NCI-H2081 (cell line): ENCODE measurements around the gene SYT15.
"Not testable (repeated sequence)": the region's sequence is repeated elsewhere in the genome, so short reads cannot be mapped to it uniquely, and the experiment has no call there.

Experiments used
- DNase-seq, 2 experiments: peaks; one replicate each; lab custom pipeline; 2025; lab: John Stamatoyannopoulos, UW

SYT15 gene

DNA sequence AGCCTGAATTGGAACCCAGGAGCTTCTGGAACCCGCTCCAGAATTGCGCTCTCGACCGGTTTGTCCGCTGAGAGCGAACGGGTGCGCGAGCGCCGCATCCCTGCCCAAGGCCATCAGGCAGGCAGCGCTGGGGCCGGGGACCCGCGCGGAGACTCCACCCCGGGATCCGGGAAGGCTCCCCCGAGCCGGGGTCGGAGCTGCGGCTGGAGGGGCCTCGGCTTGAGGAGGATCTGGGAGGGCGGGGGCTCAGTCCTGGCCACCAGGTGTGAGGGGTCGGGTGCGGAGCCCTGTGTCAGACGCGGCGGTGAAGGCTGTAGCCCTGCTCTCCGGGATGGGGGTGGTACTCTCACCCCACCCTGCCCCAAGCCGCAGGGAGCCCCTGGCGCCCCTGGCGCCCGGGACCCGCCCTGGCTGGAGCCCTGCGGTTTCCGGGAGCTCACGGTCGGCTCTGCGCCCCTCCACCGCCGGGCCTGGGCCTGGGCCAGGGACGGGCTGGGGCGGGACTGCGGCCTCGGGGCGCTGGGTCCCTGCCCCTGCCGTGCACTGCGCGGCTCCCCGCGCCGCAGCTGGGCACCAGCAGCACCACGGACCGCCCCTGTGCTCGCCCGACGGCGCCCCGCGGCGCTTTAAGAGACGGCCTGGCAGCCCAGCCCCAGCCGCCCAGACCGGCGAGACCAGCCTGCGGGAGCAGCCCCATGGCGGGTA, at the start of gene SYT15:
SYT15 (plus strand) TSS at position 655 of the 705 bp plus-strand sequence; CDS start at position 696, 41 bp downstream.
- not testable (repeated sequence) for DNase-seq

DNA sequence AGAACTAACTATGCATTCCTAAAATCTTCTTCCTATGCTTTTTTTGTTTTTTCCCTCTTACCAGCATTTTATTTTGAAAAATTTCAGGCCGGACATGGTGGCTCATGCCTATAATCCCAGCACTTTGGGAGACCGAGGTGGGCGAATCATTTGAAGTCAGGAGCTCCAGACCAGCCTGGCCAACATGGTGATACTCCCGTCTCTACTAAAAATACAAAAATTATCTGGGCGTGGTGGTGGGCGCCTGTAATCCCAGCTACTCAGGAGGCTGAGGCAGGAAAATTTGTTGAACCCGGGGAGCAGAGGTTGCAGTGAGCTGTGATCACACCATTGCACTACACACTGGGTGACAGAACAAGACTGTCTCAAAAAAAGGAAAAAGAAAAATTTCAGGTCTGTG, 49.2 kb upstream of the SYT15 start:
- not testable (repeated sequence) for DNase-seq

DNA sequence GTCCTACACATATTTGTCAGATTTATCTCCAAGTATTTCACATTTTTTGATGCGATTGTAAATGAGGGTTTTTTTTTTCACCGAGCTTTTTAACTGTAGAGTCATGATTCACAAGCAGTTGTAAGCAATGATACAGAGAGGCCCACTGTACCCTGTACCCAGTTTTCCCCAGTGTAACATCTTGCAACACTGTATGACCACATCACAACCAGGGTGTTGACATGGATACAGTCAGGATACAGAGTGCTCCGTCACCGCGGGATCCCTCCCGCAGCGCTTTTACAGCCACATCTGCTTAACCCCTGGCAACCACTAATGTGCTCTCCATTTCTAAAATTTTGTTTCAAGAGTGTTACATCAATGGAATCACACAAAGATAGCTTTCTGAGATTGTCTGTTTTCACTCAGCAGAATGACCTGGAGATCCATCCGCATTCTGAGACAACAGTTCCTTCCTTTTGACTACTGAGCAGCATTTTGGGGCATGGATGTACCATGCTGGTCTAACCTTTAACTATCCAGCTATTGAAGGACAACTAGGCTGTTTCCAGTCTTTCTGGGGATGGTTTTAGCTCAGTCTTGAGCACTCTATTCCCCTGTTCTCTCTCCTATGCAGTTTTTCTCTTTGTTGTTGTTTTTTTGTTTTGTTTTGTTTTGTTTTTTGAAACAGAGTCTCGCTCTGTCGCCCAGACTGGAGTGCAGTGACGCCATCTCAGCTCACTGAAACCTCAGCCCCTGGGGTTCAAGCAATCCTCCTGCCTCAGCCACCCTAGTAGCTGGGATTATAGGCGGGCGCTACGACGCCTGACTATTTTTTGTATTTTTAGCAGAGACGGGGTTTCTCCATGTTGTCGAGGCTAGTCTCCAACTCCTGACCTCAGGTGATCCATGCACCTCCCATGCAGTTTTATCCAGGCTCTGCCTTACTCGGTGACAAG, 48.4 kb upstream of the SYT15 start:
- no peak for DNase-seq

DNA sequence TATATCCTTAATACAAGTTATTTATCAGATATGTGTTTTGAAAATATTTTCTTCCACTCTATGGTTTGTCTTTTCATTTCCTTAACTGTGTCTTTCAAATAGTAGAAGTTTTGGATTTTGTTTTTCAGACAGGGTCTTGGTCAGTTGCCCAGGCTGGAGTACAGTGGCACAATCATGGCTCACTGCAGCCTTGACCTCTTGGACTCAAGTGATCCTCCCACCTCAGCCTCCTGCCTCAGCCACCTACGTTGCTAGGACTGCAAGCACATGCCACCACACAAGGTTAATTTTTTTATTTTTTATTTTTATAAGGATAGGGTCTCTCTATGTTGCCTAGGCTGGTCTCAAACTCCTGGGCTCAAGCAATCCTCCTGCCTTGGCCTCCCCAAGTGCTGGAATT, 46.7 kb upstream of the SYT15 start:
- not testable (repeated sequence) for DNase-seq

DNA sequence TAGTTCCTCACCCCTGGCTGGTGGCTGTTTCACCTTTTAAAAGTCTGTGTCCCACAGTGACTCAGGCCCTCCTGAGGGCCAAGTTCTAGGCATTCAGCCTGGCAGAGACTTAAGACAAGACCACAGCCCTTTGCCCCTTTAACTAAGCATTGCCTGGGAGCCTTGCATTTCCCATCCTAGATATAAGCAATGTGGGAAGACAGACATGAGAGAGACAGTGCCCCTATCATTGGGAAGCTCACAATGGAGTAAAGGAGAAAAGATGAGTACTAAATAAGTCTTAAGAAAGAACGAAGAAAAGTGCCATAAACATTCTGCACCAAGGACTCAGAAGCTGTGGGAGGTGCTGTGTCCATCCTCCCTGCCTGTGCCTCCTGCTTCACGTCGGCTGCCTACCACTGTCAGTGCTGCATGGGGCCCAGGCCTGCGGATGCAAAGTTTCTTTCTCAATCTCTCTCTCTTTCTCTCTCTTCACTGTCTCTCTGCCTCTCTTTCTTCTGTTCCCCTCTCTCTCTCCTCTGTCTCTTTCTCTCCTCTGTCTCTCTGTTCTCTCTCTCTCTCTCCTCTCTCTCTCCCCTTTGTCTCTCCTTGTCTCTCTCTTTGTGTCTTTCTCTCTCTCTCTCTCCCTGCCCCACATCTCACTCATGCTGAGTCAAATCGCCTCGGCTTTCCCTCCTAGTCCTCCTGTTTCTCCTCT, 44.0 kb upstream of the SYT15 start:
- no peak for DNase-seq

DNA sequence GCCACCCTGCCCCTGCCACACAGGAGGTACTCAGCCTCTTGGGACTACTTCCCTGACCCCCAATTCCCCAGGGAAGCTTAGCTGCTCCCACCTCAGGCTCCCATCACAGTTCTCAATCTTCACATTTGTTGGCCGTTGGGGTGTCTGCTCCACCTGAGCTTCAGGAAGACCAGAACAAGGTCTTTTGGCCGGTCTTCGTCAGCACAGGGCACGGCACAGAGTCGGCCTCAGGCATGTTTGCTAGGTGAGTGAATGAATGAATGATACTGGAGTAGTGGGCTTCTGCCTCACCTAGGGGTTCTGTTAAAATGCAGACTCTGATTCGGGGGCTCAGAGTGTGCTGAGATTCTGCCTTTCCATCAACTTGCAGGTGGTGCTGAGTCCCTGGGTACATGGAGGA, 42.8 kb upstream of the SYT15 start:
- DNase-seq = no peak

DNA sequence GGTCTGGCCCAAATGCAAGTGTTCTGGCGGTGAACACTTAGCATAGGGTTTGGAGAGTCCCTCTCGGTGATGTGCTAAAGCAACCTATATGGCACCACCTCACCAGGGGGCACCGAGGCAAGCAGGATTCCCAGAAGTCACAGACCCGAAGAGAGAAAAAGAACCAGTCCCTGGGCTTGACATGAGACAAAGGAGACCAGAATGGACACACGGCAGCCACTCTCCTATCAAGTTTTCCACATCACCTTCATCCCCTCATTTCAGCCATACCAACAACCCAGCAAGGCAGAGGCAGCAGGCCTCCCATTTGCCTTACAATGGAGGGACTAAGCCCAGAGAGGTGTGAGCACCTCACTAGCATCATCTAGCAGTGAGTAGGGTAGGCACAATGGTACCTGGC, 42.1 kb upstream of the SYT15 start:
- DNase-seq = no peak

DNA sequence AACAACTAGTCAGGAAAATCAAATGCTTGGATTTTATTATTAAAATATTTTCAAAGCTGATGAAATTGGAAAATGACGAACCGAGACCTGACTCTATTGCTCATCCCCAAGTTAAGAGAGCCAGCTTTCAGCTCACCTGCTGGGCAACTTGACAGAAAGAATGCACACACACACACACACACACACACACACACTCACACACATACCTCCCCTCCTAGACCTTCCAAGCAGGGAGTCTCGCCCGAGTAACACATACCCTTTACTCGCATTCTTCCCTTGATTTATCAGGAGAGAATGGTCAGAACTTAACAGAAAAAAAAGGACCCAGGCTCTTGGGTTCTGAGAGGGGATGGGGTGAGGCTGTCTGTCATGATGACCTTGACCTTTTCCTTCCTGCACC, 41.6 kb upstream of the SYT15 start:
- no peak for DNase-seq

DNA sequence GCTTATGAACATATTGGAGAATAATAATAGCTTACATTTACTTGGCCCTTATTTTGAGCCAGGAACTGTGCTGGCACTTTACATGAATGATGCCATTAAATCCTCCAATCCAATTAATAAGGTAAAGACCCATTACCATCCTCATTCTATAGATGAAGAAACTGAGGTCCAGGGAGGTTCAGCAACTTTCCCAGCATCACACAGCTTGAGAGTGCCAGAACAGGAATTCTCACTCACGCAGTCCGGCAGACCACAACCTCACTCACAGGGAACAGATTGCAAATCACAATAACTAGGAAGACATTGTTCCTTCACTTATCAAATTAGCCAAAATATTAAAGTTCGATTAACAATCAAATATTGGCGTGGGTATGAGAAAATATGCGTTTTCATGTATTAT, 40.8 kb upstream of the SYT15 start:
- DNase-seq = no peak

DNA sequence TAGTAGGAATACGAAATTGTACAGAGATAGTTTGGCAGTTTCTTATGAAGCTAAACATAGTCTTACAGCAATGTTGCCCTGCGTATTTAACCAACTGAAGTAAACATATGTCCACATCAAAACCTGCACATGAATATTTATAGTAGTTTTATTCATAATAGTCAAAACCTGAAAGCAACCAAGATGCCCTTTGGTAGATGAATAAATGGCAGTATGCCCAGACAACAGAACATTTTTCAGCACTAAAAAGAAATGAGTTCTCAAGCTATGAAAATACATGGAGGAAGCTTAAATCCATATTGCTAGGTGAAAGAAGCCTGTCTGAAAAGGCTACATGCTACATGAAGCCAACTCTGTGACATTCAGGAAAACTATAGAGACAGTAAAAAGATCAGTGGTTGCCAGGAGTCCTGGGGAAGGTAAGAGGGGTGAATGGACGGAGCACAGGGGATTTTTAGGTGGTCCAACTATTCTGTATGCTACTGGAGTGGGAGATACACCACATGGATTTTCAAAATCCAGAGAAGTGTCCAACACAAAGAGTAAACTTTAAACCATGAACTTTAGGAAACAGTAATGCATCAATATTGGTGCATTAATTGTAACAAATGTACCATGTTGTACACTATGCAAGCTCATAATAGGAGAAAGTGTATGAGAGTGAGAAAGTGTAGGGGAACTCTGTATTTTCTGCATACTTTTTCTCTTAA, 40.1 kb upstream of the SYT15 start:
- no peak for DNase-seq

DNA sequence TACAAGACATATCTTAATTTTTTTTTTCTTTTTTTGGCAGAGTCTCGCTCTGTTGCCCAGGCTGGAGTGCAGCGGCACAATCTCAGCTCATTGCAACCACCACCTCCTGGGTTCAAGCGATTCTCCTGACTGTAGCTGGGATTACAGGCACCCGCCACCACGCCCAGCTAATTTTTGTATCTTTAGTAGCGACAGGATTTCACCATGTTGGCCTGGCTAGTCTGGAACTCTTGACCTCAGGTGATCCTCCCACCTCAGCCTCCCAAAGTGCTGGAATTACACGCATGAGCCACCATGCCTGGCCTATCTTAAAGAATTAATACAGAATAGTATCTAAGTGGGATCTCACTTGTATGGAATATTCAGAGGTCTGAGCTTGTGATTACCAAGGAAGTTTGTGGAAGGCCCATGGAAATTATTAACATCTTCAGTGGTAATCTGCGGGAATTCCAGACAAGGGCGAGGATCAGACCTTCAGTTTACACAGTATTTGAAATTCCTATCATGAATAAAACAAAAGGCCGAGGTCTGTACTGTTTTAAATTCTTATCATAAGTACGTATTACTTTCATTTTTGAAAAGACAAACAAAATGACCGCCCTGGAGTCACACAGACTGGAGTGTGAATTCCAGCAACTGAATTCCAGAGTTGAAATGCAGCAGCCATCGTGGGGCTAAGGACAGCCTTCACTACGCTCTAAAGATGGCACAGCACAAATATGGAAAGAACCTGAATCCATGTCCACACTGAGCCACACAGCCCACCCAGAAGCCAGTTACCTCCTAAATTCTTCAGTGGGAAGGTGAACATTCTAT, 39.1 kb upstream of the SYT15 start:
- no peak for DNase-seq

DNA sequence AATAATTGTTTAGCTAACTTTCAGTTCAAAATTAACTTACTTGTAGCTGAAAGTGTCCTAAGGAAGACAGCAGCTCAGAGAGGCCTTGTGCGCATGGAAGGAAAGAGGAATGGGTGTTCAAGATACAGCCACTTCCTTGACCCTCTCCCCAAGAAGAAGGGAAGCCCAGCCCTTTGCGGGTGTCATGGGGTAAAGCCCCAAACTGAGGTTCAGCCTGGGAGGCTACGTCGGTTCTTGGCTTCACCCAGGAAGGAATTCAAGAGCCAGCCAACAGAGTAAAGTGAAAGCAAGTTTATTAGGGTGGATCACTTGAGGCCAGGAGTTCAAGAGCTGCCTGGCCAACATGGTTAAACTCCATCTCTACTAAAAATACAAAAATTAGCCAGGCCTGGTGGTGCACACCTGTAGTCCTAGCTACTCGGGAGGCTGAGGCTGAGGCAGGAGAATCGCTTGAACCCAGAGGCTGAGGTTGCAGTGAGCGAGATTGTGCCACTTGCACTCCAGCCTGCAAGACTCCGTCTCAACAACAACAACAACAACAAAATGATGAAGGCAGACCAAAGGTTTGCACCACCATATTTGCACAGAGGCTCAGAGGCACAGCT, 38.4 kb upstream of the SYT15 start:
- DNase-seq = no peak

DNA sequence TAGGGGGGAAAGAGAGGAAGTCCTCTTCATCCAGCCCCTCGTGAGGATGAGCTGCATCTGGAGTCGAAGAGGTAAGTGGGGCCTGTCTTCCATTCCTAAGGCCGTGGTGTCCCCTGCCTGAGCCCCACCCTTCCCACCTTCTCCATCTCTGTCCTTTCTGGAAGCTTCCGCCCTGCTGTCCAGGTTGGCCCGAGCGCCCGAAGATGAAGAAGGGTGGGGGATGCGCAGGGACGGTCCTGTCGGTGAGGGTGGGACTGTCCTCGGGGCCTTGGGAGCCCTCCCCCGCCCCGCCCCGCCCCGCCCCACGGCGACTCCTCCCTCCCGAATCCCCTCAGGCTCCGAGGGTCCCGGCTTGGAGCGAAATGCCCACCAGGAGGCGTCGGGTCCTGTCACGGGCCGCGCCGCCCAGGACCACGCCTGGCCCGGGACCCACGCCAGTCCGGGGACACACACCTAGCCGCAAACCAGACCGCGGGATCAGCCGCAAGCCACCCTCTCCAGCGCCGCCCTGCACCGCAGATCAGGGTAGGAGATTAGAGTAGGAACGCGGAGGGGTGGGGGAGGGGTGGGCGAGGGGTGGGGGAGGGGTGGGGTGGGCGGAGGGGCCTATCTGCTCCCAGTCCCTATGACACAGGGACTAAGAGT, 37.8 kb upstream of the SYT15 start:
- DNase-seq = no peak

DNA sequence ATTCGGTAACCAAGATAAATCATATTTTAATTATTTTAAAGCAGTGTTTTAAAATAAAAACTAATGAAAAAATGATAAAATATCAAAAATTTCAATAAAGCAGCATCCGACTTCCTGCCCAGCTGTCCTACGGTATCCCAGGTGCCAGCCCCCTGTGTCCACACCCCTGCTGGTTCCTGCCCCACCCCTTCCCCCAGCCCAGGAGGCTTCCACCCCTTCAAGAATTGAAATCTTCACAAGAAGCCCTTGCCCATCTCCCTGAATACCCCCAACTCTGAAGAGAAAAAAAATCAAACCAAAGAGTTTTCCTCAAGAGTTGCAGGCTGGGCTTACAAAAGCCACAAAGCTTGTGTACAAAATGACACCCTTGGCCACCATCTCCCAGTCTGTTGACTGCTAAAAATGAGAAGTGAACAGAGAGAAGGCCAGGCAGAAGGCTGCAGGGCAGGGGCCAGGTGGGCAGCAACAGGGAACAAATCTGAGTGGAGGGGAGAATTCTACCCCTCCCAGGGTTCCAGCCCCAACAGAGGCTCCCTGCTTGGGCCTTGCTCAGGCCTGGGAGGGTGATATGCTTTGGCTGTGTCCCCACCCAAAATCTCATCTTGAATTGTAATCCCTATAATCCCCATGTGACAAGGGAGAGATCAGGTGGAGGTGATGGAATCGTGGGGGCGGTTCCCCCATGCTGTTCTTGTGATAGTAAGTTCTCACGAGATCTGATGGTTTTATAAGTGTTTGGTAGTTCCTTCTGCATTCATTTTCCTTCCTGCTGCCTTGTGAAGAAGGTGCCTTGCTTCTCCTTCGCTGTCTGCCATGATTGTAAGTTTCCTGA, 37.0 kb upstream of the SYT15 start:
- no peak for DNase-seq

DNA sequence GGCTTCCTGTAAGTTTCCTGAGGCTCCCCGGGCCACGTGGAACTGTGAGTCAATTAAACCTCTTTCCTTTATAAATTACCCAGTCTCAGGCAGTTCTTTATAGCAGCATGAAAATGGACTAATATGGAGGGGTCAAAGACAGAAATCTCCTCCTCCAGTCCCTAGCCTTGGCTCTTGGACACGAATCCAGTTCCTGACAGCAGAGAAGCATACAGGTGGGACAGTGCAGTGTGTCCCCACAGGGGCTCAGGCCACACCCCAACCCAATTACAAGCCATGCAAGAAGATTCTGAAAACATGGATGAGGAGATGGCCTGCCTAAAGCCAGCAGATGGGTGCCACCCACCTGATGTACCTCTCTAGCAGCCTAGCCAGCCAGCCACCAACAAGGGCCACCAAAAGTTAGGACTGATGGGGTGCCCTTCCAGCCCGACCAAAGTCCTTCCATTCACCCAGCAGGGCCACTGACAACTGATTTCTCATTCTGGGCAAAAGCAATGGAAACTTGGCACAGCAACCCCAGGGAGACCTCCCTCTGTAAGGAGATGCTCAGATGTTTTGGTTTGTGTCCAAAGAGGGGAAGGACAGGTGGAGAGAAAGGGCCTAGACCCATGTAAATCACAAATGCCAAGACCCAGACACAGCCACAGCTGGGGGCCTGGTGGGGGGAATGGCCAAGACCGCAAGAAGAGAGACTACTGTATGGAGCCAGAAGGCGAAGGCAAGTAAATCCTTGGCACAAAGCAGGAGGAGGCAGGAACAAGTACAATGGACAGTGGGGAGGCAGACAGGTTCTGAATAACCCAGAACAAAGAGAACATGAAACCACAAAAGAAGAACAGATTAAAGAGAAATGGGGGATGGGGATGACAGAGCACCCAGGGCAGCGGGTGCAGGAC, 36.1 kb upstream of the SYT15 start:
- DNase-seq = no peak

DNA sequence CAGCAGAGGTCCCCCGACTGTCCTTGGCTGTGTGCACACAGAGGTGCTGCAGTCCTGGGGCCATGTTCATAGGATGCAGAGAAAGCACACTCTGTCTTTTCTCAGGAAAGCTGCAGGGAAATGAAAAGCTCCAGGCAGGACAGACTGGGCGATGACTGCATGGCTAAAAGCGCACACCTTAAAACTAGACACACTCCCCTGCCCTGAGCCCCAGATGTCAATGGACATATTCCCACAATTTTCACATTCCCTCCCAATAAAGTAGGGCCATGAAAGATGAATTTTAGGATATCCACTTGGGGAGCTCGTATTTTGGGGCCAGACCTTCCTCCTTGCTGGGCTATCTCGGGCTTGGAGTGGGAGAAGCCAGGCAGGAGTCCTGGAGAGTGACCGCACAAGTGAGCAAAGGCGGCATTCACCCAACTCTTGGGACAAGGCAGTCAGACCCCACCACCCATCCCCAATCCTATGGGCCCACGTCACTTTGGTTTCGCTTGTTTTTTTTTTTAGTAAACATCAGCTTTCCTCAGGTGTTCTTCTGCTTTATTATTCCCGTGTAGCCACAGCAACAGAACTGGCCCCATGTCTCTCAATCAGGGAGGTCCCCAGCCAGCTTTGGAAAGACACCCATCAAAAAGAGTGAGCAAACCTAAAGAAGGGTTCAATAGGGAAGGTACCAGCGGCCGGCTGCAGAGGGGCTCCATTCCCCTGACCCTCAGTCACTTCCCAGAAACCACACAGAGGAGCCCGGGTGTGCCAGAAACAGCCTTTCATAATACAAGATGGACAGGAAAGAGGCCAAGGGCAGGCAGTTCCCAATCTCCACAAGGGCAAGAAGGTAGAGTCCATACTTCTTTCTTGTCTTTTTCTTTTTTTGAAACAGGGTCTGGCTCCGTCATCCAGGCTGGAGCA, 35.2 kb upstream of the SYT15 start:
- no peak for DNase-seq
